Endothelial cell of umbilical vein (primary cell): ENCODE measurements around the gene MTAP. TPM values are rescaled to one million over a fixed set of nuclear protein-coding genes. Genes with fewer than 3 reads are reported as not detected.

Experiments
- BruUV-seq: library from RNA; stranded (reverse); fragments of 400-500 nt; replicated peaks from 2 replicates; lab custom pipeline; 2021; lab: Mats Ljungman, UMichigan
- CTCF ChIA-PET: fragments of 300-600, 350-600 bp; sonication (Branson Sonifier 250); formaldehyde crosslinking; loops from one replicate; lab custom pipeline; 2021; ENCODE audit warnings: antibody characterized with exemption, inconsistent platforms; lab: Charles Lee
- POLR2A ChIA-PET: fragments of 300-600, 350-600 bp; sonication (Branson Sonifier 250); formaldehyde crosslinking; loops from one replicate; lab custom pipeline; 2021; ENCODE audit warnings: antibody characterized with exemption, inconsistent platforms; lab: Charles Lee
- DNase-seq: peaks from one replicate; pipeline ENCODE4 v3.0.0-alpha.2; 2011; ENCODE audit warnings: low read depth, low spot score
- FAIRE-seq: peaks from 2 replicates; lab custom pipeline; 2011; peaks lifted over from hg19 to GRCh38; lab: Jason Lieb, UNC
- H2AFZ ChIP-seq: 2 replicates; pipeline ENCODE4 v1.6.0; 2012; ENCODE audit warnings: low read depth, low read length, control low read depth, inconsistent platforms
- H3K27ac ChIP-seq: 2 replicates; pipeline ENCODE4 v1.5.1; 2011; ENCODE audit warnings: low read depth, mild to moderate bottlenecking, control low read depth, low read length, moderate library complexity; ENCODE audit not compliant: insufficient read depth
- H3K27me3 ChIP-seq, 2 experiments: 2 replicates each; pipeline versions ENCODE4 v1.6.0 to v1.6.1; 2011; ENCODE audit warnings: low read length in 2 of 2, mixed read lengths in 1 of 2; ENCODE audit not compliant: control insufficient read depth in 2 of 2, insufficient read depth in 2 of 2
- H3K36me3 ChIP-seq, 2 experiments: 2 replicates in 1 of 2; 3 replicates in 1 of 2; pipeline ENCODE4 v1.5.1; 2011; ENCODE audit warnings: low read length in 2 of 2, mild to moderate bottlenecking in 1 of 2, moderate library complexity in 1 of 2; ENCODE audit not compliant: control insufficient read depth in 2 of 2, insufficient read depth in 2 of 2; ENCODE audit errors: extremely low read depth in 1 of 2
- H3K4me1 ChIP-seq: 3 replicates; pipeline ENCODE4 v1.5.1; 2011; ENCODE audit warnings: mild to moderate bottlenecking, low read length; ENCODE audit not compliant: control insufficient read depth, insufficient read depth; ENCODE audit errors: extremely low read depth
- H3K4me2 ChIP-seq: 2 replicates; pipeline ENCODE4 v1.6.1; 2011; ENCODE audit warnings: low read length, control low read depth, mixed read lengths; ENCODE audit not compliant: insufficient read depth
- H3K4me3 ChIP-seq, 3 experiments: fragments of 200-600 bp in 1 of 3; sonication (generic), shearing (Covaris generic) in 1 of 3; replicated peaks in 1 of 3; 2 replicates each; pipeline ENCODE4 v1.5.1; 2011 to 2016; ENCODE audit warnings: control low read depth in 3 of 3, low read length in 3 of 3, mild to moderate bottlenecking in 2 of 3, inconsistent platforms in 1 of 3, low read depth in 1 of 3, moderate library complexity in 1 of 3; ENCODE audit not compliant: insufficient read depth in 1 of 3
- H3K79me2 ChIP-seq: 2 replicates; pipeline ENCODE4 v1.6.0; 2012; ENCODE audit warnings: low read length, inconsistent platforms; ENCODE audit not compliant: control insufficient read depth, insufficient read depth
- H3K9ac ChIP-seq: replicated peaks from 2 replicates; pipeline ENCODE3; 2011; ENCODE audit warnings: low read length, control low read depth; ENCODE audit not compliant: insufficient read depth; ENCODE audit errors: extremely low read depth
- H3K9me1 ChIP-seq: replicated peaks from 3 replicates; pipeline ENCODE4 v1.6.0; 2011; ENCODE audit warnings: mild to moderate bottlenecking, low read length; ENCODE audit not compliant: control insufficient read depth, insufficient read depth; ENCODE audit errors: extremely low read depth
- H3K9me3 ChIP-seq: replicated peaks from 2 replicates; pipeline ENCODE4 v1.5.1; 2012; ENCODE audit warnings: low read length, inconsistent platforms; ENCODE audit not compliant: control insufficient read depth, insufficient read depth
- H4K20me1 ChIP-seq: replicated peaks from 2 replicates; pipeline ENCODE3; 2011; ENCODE audit warnings: mild to moderate bottlenecking, low read length; ENCODE audit not compliant: control insufficient read depth, insufficient read depth; ENCODE audit errors: extremely low read depth
- EZH2 ChIP-seq: IDR thresholded peaks from 2 replicates; pipeline ENCODE4 v1.6.1; 2012; ENCODE audit warnings: borderline replicate concordance, low read depth, mild to moderate bottlenecking, moderate library complexity, low read length, inconsistent platforms; ENCODE audit not compliant: severe bottlenecking
- FOS ChIP-seq: IDR thresholded peaks from 2 replicates; pipeline ENCODE4 v1.6.1; 2011; ENCODE audit warnings: mild to moderate bottlenecking, low read length, moderate library complexity, borderline replicate concordance; ENCODE audit not compliant: insufficient read depth
- GATA2 ChIP-seq: IDR thresholded peaks from 2 replicates; pipeline ENCODE4 v1.7.0; 2011; ENCODE audit warnings: low read depth, mild to moderate bottlenecking, moderate library complexity, mixed read lengths, low read length; ENCODE audit not compliant: insufficient read length, insufficient read depth
- JUN ChIP-seq: IDR thresholded peaks from 2 replicates; pipeline ENCODE4 v1.6.1; 2011; ENCODE audit warnings: borderline replicate concordance, low read depth; ENCODE audit not compliant: insufficient read length, insufficient read depth
- MYC ChIP-seq: IDR thresholded peaks from one replicate; pipeline ENCODE4 v1.6.1; 2011; ENCODE audit warnings: mild to moderate bottlenecking, low read depth, low read length
- POLR2A ChIP-seq: IDR thresholded peaks from 2 replicates; pipeline ENCODE4 v1.6.1; 2012; ENCODE audit warnings: low read depth, mild to moderate bottlenecking, control low read depth, low read length
- POLR2AphosphoS5 ChIP-seq: IDR thresholded peaks from 2 replicates; pipeline ENCODE4 v1.6.1; 2012; ENCODE audit warnings: low read depth, mild to moderate bottlenecking, control low read depth, low read length, moderate library complexity; ENCODE audit not compliant: insufficient read depth
- dilution Hi-C: fragments of 300-500 bp; cut with MboI; formaldehyde crosslinking; loops from one replicate; pipeline ENCODE4 v1.15.0; 2019; ENCODE audit warnings: low sequenced_read_pairs; ENCODE audit not compliant: extremely low pct_ligation_motif_present
- intact Hi-C: fragments of 100-400 bp; cut with micrococcal nuclease; formaldehyde crosslinking; loops from one replicate; pipeline ENCODE4 v1.10.0; 2022
- polyA plus RNA-seq, 4 experiments: library from polyadenylated mRNA; depleted of rRNA in 3 of 4; stranded (reverse) in 3 of 4; unstranded in 1 of 4; fragments of >200 nt; gene quantifications; 2 replicates each; pipeline versions ENCODE4 v1.2.1 to v1.2.3, GENCODE V29; 2011 to 2012; ENCODE audit warnings: missing spikeins in 1 of 4
- total RNA-seq: library from RNA; stranded (reverse); gene quantifications from 2 replicates; pipeline ENCODE4 v1.2.3, GENCODE V29; 2021
- TF ChIP-seq, protein P1 (sequence below): IDR thresholded peaks from 2 replicates; pipeline ENCODE4 v1.6.1; 2011; ENCODE audit not compliant: insufficient read depth, insufficient read length
- TF ChIP-seq, protein P2 (sequence below), 2 donors: IDR thresholded peaks; 1 replicate in 1 of 2; 2 replicates in 1 of 2; pipeline ENCODE4 v1.5.1; 2011; ENCODE audit warnings: low read length in 2 of 2, mild to moderate bottlenecking in 2 of 2, moderate library complexity in 2 of 2, control low read depth in 1 of 2, inconsistent platforms in 1 of 2, low read depth in 1 of 2; ENCODE audit not compliant: insufficient read depth in 1 of 2; ENCODE audit errors: extremely low read depth in 1 of 2

The MTAP gene
- total and polyA plus RNA-seq, 2 donors (not counting 3 experiments of a cell fraction or from before 2014, with no cell fraction given) = 11.3 to 55.1 TPM

- dilution Hi-C loops (no loop called here), intact Hi-C loops (loop anchor here (1.0 to 2.0 kb wide), 3 partner anchors 46 to 83 kb away; no protein-coding TSS in a partner anchor)
- H3K9me1 ChIP-seq = no peaks in the 10 kb centered on the region
- no peaks in the 10 kb centered on the region for H3K36me3 ChIP-seq
- no peaks in the 10 kb centered on the region for H4K20me1 ChIP-seq
- no peaks in the 10 kb centered on the region for H3K9me3 ChIP-seq
- peak; percentile 27 for TF ChIP-seq MYC
- TF ChIP-seq EZH2 = no peak
- TF ChIP-seq, protein P1, sequence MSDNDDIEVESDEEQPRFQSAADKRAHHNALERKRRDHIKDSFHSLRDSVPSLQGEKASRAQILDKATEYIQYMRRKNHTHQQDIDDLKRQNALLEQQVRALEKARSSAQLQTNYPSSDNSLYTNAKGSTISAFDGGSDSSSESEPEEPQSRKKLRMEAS = no peak
- TF ChIP-seq, protein P2, sequence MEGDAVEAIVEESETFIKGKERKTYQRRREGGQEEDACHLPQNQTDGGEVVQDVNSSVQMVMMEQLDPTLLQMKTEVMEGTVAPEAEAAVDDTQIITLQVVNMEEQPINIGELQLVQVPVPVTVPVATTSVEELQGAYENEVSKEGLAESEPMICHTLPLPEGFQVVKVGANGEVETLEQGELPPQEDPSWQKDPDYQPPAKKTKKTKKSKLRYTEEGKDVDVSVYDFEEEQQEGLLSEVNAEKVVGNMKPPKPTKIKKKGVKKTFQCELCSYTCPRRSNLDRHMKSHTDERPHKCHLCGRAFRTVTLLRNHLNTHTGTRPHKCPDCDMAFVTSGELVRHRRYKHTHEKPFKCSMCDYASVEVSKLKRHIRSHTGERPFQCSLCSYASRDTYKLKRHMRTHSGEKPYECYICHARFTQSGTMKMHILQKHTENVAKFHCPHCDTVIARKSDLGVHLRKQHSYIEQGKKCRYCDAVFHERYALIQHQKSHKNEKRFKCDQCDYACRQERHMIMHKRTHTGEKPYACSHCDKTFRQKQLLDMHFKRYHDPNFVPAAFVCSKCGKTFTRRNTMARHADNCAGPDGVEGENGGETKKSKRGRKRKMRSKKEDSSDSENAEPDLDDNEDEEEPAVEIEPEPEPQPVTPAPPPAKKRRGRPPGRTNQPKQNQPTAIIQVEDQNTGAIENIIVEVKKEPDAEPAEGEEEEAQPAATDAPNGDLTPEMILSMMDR (IDR thresholded peaks at IDR 0.05; ENCODE audit: extremely low read depth in 1 of 2, insufficient read depth in 1 of 2, low read depth in 1 of 2, low read length in 2 of 2) = no peak
- no peak for TF ChIP-seq POLR2A
- TF ChIP-seq JUN = peak; percentile 62
- TF ChIP-seq POLR2AphosphoS5 = peak; percentile 72
- TF ChIP-seq FOS = peak; percentile 84
- TF ChIP-seq GATA2 = peak; percentile 84
- H3K9ac ChIP-seq = no peak overlapping the region
- no TSS peak for BruUV-seq
- H3K4me1 ChIP-seq = peaks cover 18% of the 10 kb centered on the region
- no peaks in the 10 kb centered on the region for H3K79me2 ChIP-seq
- CTCF ChIA-PET = interaction anchor here (0.9 to 2.7 kb wide), 19 partner anchors 11 to 533 kb away, joined by 3 to 11 read pairs (median 4); no protein-coding TSS in a partner anchor
- H3K4me2 ChIP-seq = peak overlapping the region; percentile 68
- no peak overlapping the region for H2AFZ ChIP-seq
- H3K27me3 ChIP-seq = no peaks in the 10 kb centered on the region
- POLR2A ChIA-PET = no interaction called here
- no peak overlapping the region for H3K4me3 ChIP-seq
- DNase-seq (peak; percentile 95), FAIRE-seq (peak; percentile 88)
- peak overlapping the region; percentile 24 for H3K27ac ChIP-seq
These were observed 117.2 kb downstream of the MTAP start for GRCh38 chr9:21919377-21920362.
